ENCODE data around the gene CHRM3. TPM values are rescaled to one million over a fixed set of nuclear protein-coding genes. Genes with fewer than 3 reads are reported as not detected.

Gene CHRM3
- polyA plus RNA-seq, 3 donors = not detected

GRCh38 chr1:239421811-239422210, 35.4 kb downstream of the CHRM3 start:
- Mint-ChIP-seq H3K4me1 (no peaks in the 10 kb centered on the region), H3K9me3 (peaks cover 0 to 2% (median 0%) of the 10 kb centered on the region in 7 donors), H3K27ac (no peak overlapping the region), H3K27me3 (ENCODE audit: low read depth in 3 of 3) (peaks cover 0 to 2% (median 0%) of the 10 kb centered on the region in 3 donors), H3K36me3 (no peaks in the 10 kb centered on the region), H3K4me3 (no peak overlapping the region)
- H3K9me3 ChIP-seq (replicated peaks in 1 of 2; ENCODE audit: control insufficient read depth in 1 of 2, insufficient read depth in 1 of 2, low read length in 2 of 2) = no peaks in the 10 kb centered on the region
- H3K4me3 ChIP-seq (replicated peaks in 1 of 3; ENCODE audit: low read depth in 2 of 3, low read length in 3 of 3) = no peak overlapping the region
- intact Hi-C loops (cut with micrococcal nuclease) = no loop called here
- TF ChIP-seq CTCF (IDR thresholded peaks at IDR 0.05) = no peak
- H3K4me1 ChIP-seq (ENCODE audit: control insufficient read depth in 1 of 2, insufficient read depth in 2 of 2, low read length in 2 of 2) = no peaks in the 10 kb centered on the region
- no peak overlapping the region for H2AFZ ChIP-seq (ENCODE audit: insufficient read depth, low read depth, low read length, poor library complexity, severe bottlenecking)
- no CpG with 5 or more reads among the region's 2 CpGs for whole genome bisulfite sequencing (ENCODE audit: insufficient coverage)
- no peaks in the 10 kb centered on the region for H4K20me1 ChIP-seq (ENCODE audit: insufficient read depth, low read length)
- no peak overlapping the region for H3K27ac ChIP-seq (ENCODE audit: low read depth in 1 of 2, low read length in 2 of 2)
- no peaks in the 10 kb centered on the region for H3K27me3 ChIP-seq (ENCODE audit: control insufficient read depth in 2 of 2, insufficient read depth in 2 of 2, low read length in 2 of 2)
- H3K79me2 ChIP-seq (ENCODE audit: insufficient read depth, low read length) = no peaks in the 10 kb centered on the region
- no peak for DNase-seq
- H3K9ac ChIP-seq (ENCODE audit: insufficient read depth, low read length, poor library complexity, severe bottlenecking) = no peak overlapping the region
- no peaks in the 10 kb centered on the region for H3K36me3 ChIP-seq (replicated peaks in 1 of 2; ENCODE audit: control insufficient read depth in 1 of 2, insufficient read depth in 2 of 2, low read length in 2 of 2)
- no peak overlapping the region for H3K4me2 ChIP-seq (replicated peaks; ENCODE audit: extremely low read depth, low read length, poor library complexity, severe bottlenecking)

- Histone ChIP-seq H3K27ac (ENCODE audit: low read depth in 1 of 2, low read length in 2 of 2) (no peak overlapping the region), H3K9ac (ENCODE audit: insufficient read depth, low read length, poor library complexity, severe bottlenecking) (no peak overlapping the region), H3K36me3 (replicated peaks in 1 of 2; ENCODE audit: control insufficient read depth in 1 of 2, insufficient read depth in 2 of 2, low read length in 2 of 2) (no peaks in the 10 kb centered on the region), H4K20me1 (ENCODE audit: insufficient read depth, low read length) (no peaks in the 10 kb centered on the region), H3K27me3 (ENCODE audit: control insufficient read depth in 2 of 2, insufficient read depth in 2 of 2, low read length in 2 of 2) (no peaks in the 10 kb centered on the region), H3K9me3 (replicated peaks in 1 of 2; ENCODE audit: control insufficient read depth in 1 of 2, insufficient read depth in 1 of 2, low read length in 2 of 2) (no peaks in the 10 kb centered on the region), H3K4me1 (ENCODE audit: control insufficient read depth in 1 of 2, insufficient read depth in 2 of 2, low read length in 2 of 2) (no peaks in the 10 kb centered on the region), H3K79me2 (ENCODE audit: insufficient read depth, low read length) (no peaks in the 10 kb centered on the region), H2AFZ (ENCODE audit: insufficient read depth, low read depth, low read length, poor library complexity, severe bottlenecking) (no peak overlapping the region), H3K4me3 (replicated peaks in 1 of 3; ENCODE audit: low read depth in 2 of 3, low read length in 3 of 3) (no peak overlapping the region), H3K4me2 (replicated peaks; ENCODE audit: extremely low read depth, low read length, poor library complexity, severe bottlenecking) (no peak overlapping the region)
- Mint-ChIP-seq H3K27me3 (ENCODE audit: low read depth in 3 of 3) (peaks cover 0 to 2% (median 0%) of the 10 kb centered on the region in 3 donors), H3K4me1 (no peaks in the 10 kb centered on the region), H3K36me3 (no peaks in the 10 kb centered on the region), H3K4me3 (no peak overlapping the region), H3K9me3 (peaks cover 0 to 2% (median 0%) of the 10 kb centered on the region in 7 donors), H3K27ac (no peak overlapping the region)
- no peak for DNase-seq
- TF ChIP-seq CTCF (IDR thresholded peaks at IDR 0.05) = no peak
- intact Hi-C loops (cut with micrococcal nuclease) = no loop called here
- WGBS (ENCODE audit: insufficient coverage) = no CpG with 5 or more reads among the region's 3 CpGs
Measured at GRCh38 chr1:239422818-239423217, 36.5 kb downstream of the CHRM3 start.

All from CD14-positive monocyte (primary cell).